ENCODE measurements around the gene MACROD2.
"Not testable (repeated sequence)": the region's sequence is repeated elsewhere in the genome, so short reads cannot be mapped to it uniquely, and the experiment has no call there.

DNA sequence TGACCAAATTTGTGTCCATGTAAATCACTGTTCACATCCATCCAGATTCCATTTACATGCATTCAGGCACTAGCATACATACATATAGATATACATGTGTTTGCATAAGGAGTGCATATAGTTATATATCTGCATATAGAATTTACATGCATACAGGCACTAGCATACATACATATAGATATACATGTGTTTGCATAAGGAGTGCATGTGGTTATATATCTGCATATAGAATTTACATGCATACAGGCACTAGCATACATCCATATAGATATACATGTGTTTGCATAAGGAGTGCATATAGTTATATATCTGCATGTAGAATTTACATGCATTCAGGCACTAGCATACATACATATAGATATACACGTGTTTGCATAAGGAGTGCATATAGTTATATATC is 1145.6 kb downstream of the MACROD2 start:
- TF ChIP-seq RFX5, POLR2A, SMC3, NFE2L2 (IDR thresholded peaks at IDR 0.05; ENCODE audit: low read depth, low read length): not testable (repeated sequence)
- TF ChIP-seq, protein P1, sequence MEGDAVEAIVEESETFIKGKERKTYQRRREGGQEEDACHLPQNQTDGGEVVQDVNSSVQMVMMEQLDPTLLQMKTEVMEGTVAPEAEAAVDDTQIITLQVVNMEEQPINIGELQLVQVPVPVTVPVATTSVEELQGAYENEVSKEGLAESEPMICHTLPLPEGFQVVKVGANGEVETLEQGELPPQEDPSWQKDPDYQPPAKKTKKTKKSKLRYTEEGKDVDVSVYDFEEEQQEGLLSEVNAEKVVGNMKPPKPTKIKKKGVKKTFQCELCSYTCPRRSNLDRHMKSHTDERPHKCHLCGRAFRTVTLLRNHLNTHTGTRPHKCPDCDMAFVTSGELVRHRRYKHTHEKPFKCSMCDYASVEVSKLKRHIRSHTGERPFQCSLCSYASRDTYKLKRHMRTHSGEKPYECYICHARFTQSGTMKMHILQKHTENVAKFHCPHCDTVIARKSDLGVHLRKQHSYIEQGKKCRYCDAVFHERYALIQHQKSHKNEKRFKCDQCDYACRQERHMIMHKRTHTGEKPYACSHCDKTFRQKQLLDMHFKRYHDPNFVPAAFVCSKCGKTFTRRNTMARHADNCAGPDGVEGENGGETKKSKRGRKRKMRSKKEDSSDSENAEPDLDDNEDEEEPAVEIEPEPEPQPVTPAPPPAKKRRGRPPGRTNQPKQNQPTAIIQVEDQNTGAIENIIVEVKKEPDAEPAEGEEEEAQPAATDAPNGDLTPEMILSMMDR (conservative IDR thresholded peaks at IDR 0.05; ENCODE audit: low read depth, low read length): not testable (repeated sequence)

Measured in IMR-90 (cell line).